ENCODE data around the gene CCDC159.

CCDC159 gene

DNA sequence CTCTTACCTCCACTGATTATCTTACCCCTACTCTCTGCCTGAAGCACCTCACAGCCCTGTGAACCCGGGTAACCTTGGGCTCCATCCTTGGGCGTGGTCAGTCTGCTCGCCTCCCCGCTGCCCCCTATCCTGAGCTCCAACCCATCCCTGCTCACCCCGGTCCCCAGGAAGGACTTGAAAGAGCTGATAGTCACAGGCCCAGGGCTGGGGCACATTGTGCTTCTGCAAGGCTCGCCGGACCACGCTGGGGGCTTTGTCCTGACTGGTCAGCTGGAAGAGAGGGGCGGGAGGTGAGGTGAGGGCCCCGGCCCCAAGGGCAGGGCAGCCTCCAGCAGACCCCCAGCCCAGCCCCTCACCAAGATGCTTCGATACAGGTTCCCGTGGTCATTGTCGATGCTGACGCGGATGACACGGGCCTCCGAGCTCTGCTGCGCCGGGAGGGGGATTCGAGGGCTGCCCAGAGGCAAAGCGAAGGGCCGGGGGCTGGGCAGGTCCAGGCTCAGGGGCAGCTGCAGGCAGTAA is 50.8 kb downstream of the CCDC159 start:
- DNase-seq: no peak

DNA sequence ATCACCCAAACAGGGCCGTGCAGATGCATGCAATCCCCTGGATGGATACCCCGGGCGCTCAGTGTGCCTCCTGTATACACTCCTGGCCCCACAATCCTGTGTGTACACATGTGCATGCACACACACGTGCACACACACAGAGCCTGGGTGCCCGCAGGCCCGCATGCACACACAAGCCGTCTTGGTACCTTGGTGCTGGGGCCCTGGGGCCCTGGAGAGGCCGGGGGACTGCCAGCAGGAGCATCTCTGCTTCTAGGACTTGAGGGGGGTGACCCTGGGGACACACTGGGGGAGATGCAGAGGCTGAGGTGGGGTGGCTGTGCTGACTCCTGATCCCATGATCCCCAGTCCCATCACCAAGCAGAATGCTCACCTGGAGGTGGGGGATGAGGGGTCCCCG is 53.3 kb downstream of the CCDC159 start:
- no peak for DNase-seq

- DNase-seq: no peak
Observed at GRCh38 chr19:11400798-11401197, 54.5 kb downstream of the CCDC159 start.

GRCh38 chr19:11401808-11402543 is 55.7 kb downstream of the CCDC159 start:
- DNase-seq: no peak

Data from kidney glomerular epithelial cell (primary cell).